Upper lobe of left lung (tissue), 6 donors: ENCODE data around the gene KCNQ1OT1. TPM values are rescaled to one million over a fixed set of nuclear protein-coding genes. Genes with fewer than 3 reads are reported as not detected.
A peak's percentile ranks its signal among the peaks of the same experiment; 100 is the strongest.

Experiments
- ATAC-seq, 2 donors: fragments of 200-7000 bp; cut with Tn5 transposase; one replicate each; pipeline ENCODE4 v1.9.1; 2022; ENCODE audit warnings: mild to moderate bottlenecking in 2 of 2, moderate library complexity in 2 of 2; ENCODE audit not compliant: low FRiP score in 2 of 2
- DNase-seq, 2 donors: peaks; one replicate each; pipeline ENCODE4 v3.0.0-alpha.2; 2019 to 2020
- H3K27ac ChIP-seq, 4 donors: fragments of 200-600 bp; sonication (generic); one replicate each; pipeline ENCODE4 v1.5.1; 2016 to 2019
- H3K27me3 ChIP-seq, 4 donors: fragments of 200-600 bp; sonication (generic); one replicate each; pipeline ENCODE4 v1.5.1; 2017 to 2019
- H3K36me3 ChIP-seq, 4 donors: fragments of 200-600 bp; sonication (generic); one replicate each; pipeline ENCODE4 v1.5.1; 2016 to 2019
- H3K4me1 ChIP-seq, 4 donors: fragments of 200-600 bp; sonication (generic); one replicate each; pipeline ENCODE4 v1.5.1; 2018 to 2019
- H3K4me3 ChIP-seq, 4 donors: fragments of 200-600 bp; sonication (generic); one replicate each; pipeline ENCODE4 v1.5.1; 2017 to 2019; ENCODE audit warnings: mild to moderate bottlenecking in 2 of 4, moderate library complexity in 1 of 4
- H3K9me3 ChIP-seq, 4 donors: fragments of 200-600 bp; sonication (generic); one replicate each; pipeline ENCODE4 v1.5.1; 2018 to 2019
- CTCF ChIP-seq, 6 experiments: fragments of 450-650 bp in 4 of 6; fragments of 200-600 bp in 2 of 6; sonication (generic) in 2 of 6; IDR thresholded peaks; one replicate each; pipeline ENCODE4 v1.5.1; 2016 to 2019; ENCODE audit warnings: antibody characterized with exemption in 6 of 6
- EP300 ChIP-seq, 4 donors: sonication (generic); formaldehyde crosslinking; IDR thresholded peaks; one replicate each; pipeline ENCODE4 v1.5.1; 2017; ENCODE audit warnings: antibody characterized with exemption in 4 of 4, control low read depth in 2 of 4
- POLR2A ChIP-seq, 4 donors: fragments of 450-650 bp; IDR thresholded peaks; one replicate each; pipeline ENCODE4 v1.5.1; 2016 to 2017; ENCODE audit warnings: antibody characterized with exemption in 4 of 4, mild to moderate bottlenecking in 2 of 4
- POLR2AphosphoS5 ChIP-seq, 2 donors: sonication (generic); formaldehyde crosslinking; IDR thresholded peaks; one replicate each; pipeline ENCODE4 v1.5.1; 2017; ENCODE audit warnings: antibody characterized with exemption in 2 of 2
- WGBS, 2 donors: methylation state at CpG; one replicate each; pipeline ENCODE4 v1.1.5; 2017 to 2018; 5-methylcytosine and 5-hydroxymethylcytosine counted together
- total RNA-seq, 6 donors: library from RNA; depleted of rRNA in 4 of 6; stranded (reverse); fragments of >200 nt in 4 of 6; gene quantifications; one replicate each; pipeline versions ENCODE4 v1.1.0 to v1.2.1, GENCODE V29; 2016 to 2021
- donor health status: DM: no; HTN: no; CAD: no; lungs with moderate emphysema.
- donor health status: DM: no; HTN: yes; CAD: no; lungs with severe emphysema.

KCNQ1OT1 gene
- total RNA-seq, 6 donors from 2014 or later = 1.1 to 6.3 (median 4.1) TPM

DNA sequence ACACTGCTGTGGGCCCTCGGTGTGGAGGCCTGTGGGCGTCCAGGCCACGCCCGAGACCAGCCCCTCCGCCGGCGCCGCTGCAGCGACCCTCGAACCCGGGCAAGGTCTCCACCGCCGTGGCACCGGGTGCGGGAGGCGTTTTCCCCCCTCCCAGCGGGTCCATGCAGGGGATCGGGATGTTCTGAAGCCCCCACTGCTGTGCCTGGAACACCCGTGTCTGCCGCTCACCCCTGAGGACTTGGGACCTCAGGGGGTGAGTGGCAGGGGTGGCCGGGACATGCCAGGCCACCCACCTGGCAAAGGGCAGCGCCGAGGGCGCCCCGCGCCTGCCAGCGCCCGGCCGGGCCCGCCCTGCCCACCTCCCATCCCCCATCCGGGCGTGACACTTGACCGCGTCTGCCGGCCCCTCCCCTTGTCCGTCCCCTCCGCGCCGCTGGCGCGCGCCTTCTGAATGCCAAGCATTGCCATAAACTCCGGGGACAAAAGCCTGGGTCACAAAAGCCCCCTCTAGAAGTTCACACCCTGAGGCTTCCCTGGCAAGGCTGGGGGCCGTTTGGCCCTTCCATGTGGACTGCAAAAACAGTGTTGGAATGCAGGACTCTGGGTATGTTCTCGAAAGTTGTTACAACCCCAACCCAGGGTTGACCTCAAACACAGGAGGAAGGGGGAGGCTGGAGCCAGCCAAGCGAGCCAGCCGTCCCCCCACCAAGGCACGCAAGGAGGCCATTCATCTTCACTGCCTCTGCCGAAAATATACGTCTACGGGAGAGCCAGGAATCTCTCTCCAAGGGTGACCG is 819 bp upstream of the KCNQ1OT1 start:
- peak; percentile 45 to 73 for ATAC-seq

DNA sequence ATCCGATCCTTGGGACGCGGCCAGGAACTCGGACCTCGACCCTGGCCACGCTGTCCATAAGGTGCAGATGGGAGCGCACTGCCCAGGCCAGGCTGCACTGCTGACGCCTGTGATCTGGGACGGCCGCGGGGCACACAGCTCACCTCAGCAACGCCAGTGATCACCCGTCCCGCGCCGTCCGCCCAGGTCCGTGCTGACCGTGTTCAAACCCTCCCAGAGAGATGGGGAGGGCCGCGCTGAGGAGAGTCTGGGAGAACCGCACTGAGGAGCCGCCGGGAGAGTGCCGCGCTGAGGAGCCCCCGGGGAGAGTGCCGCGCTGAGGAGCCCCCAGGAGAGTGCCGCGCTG is 636 bp downstream of the KCNQ1OT1 start:
- H3K27ac ChIP-seq = peak overlapping the region; percentile 80 to 97 (median 94)
- 56% methylated on average over 23 of the region's 31 CpGs; no CpG with 5 or more reads in 1 of the 2 donors for WGBS, 2 donors
- H3K27me3 ChIP-seq = no peaks in the 10 kb centered on the region
- ATAC-seq = peak; percentile 30 to 46
- peak overlapping the region; percentile 41 to 74 (median 60) for H3K4me3 ChIP-seq
- no peak for TF ChIP-seq POLR2A (IDR thresholded peaks at IDR 0.05)
- no peak for TF ChIP-seq CTCF (IDR thresholded peaks at IDR 0.05)
- no peak for TF ChIP-seq POLR2AphosphoS5 (IDR thresholded peaks at IDR 0.05)
- no peak for TF ChIP-seq EP300 (IDR thresholded peaks at IDR 0.05)
- no peaks in the 10 kb centered on the region for H3K9me3 ChIP-seq
- DNase-seq = peak in 1 of 2 donors; percentile 86
- H3K36me3 ChIP-seq = no peaks in the 10 kb centered on the region
- peaks cover 3 to 14% (median 7%) of the 10 kb centered on the region in 4 donors for H3K4me1 ChIP-seq

More for the DNA sequence above, 819 bp upstream of the KCNQ1OT1 start:
- WGBS, 2 donors = 70 to 75% methylated on average over 20 to 38 of the region's 52 CpGs
- peak overlapping the region; percentile 55 to 74 (median 62) for H3K4me3 ChIP-seq
- H3K36me3 ChIP-seq = no peaks in the 10 kb centered on the region
- H3K9me3 ChIP-seq = no peaks in the 10 kb centered on the region
- no peaks in the 10 kb centered on the region for H3K27me3 ChIP-seq
- H3K4me1 ChIP-seq = peaks cover under 1 to 14% (median 7%) of the 10 kb centered on the region in 4 donors
- peak; percentile 75 to 94 for DNase-seq
- peak overlapping the region; percentile 94 to 97 (median 94) for H3K27ac ChIP-seq
- TF ChIP-seq EP300 (IDR thresholded peaks at IDR 0.05) = no peak
- TF ChIP-seq POLR2AphosphoS5 (IDR thresholded peaks at IDR 0.05) = peak in 1 of 2 donors; percentile 55
- peak in 2 of 4 donors; percentile 38 to 57 for TF ChIP-seq POLR2A (IDR thresholded peaks at IDR 0.05)
- TF ChIP-seq CTCF (IDR thresholded peaks at IDR 0.05) = no peak

GRCh38 chr11:2698386-2699184 is 1.2 kb downstream of the KCNQ1OT1 start:
- no peaks in the 10 kb centered on the region for H3K9me3 ChIP-seq
- 38 to 59% methylated on average over 20 of the region's 20 CpGs for WGBS, 2 donors
- peak overlapping the region in 3 of 4 donors; percentile 3 to 97 (median 94) for H3K27ac ChIP-seq
- peak overlapping the region; percentile 41 to 74 (median 60) for H3K4me3 ChIP-seq
- no peaks in the 10 kb centered on the region for H3K27me3 ChIP-seq
- ATAC-seq = no peak
- DNase-seq = no peak
- peaks cover 3 to 18% (median 10%) of the 10 kb centered on the region in 4 donors for H3K4me1 ChIP-seq
- no peaks in the 10 kb centered on the region for H3K36me3 ChIP-seq
- TF ChIP-seq POLR2A (IDR thresholded peaks at IDR 0.05) (no peak), POLR2AphosphoS5 (IDR thresholded peaks at IDR 0.05) (no peak), CTCF (IDR thresholded peaks at IDR 0.05) (no peak), EP300 (IDR thresholded peaks at IDR 0.05) (no peak)

- DNase-seq = no peak
- Histone ChIP-seq H3K9me3 (no peaks in the 10 kb centered on the region), H3K4me3 (peak overlapping the region in 2 of 4 donors; percentile 65 to 74), H3K27me3 (no peaks in the 10 kb centered on the region), H3K27ac (peak overlapping the region in 1 of 4 donors; percentile 3), H3K36me3 (no peaks in the 10 kb centered on the region), H3K4me1 (peaks cover 8 to 26% (median 16%) of the 10 kb centered on the region in 4 donors)
- no peak for TF ChIP-seq POLR2A (IDR thresholded peaks at IDR 0.05)
- ATAC-seq = no peak
- WGBS, 2 donors = 44 to 67% methylated on average over 1 of the region's 1 CpG
These were observed 1.9 kb downstream of the KCNQ1OT1 start for GRCh38 chr11:2697866-2698265.

DNA sequence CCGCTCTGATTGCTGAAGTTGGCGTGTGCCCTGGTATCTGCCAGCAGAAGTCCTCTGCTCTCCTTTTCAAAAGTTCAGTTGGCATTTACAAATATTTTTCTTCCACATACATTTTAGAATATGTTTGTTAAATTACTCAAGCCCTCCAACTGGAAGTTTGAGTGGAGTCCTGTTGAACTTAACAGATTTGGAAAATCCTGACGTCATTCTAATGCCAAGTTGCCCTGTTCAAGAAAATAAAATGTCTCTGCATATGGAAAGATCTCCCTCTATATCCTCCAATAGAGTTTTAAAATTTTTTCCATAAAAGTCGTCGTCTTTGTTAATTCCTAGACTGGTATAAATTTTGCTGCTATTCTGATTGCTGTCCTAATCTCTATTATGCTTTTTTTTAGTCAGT is 3.3 kb downstream of the KCNQ1OT1 start:
- TF ChIP-seq POLR2AphosphoS5 (IDR thresholded peaks at IDR 0.05) = no peak
- H3K27me3 ChIP-seq = no peaks in the 10 kb centered on the region
- WGBS, 2 donors = 83 to 86% methylated on average over 5 of the region's 5 CpGs
- H3K4me1 ChIP-seq = peaks cover 12 to 30% (median 26%) of the 10 kb centered on the region in 4 donors
- ATAC-seq = no peak
- no peaks in the 10 kb centered on the region for H3K36me3 ChIP-seq
- no peak overlapping the region for H3K27ac ChIP-seq
- H3K9me3 ChIP-seq = no peaks in the 10 kb centered on the region
- H3K4me3 ChIP-seq = no peak overlapping the region
- no peak for DNase-seq
